ENCODE data around the gene GNL3. TPM values are rescaled to one million over a fixed set of nuclear protein-coding genes. Genes with fewer than 3 reads are reported as not detected.
A peak's percentile ranks its signal among the peaks of the same experiment; 100 is the strongest.

GNL3 gene, protein sequence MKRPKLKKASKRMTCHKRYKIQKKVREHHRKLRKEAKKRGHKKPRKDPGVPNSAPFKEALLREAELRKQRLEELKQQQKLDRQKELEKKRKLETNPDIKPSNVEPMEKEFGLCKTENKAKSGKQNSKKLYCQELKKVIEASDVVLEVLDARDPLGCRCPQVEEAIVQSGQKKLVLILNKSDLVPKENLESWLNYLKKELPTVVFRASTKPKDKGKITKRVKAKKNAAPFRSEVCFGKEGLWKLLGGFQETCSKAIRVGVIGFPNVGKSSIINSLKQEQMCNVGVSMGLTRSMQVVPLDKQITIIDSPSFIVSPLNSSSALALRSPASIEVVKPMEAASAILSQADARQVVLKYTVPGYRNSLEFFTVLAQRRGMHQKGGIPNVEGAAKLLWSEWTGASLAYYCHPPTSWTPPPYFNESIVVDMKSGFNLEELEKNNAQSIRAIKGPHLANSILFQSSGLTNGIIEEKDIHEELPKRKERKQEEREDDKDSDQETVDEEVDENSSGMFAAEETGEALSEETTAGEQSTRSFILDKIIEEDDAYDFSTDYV
- total RNA-seq, result 100 to 1,000 TPM in 2 of 5 donors, 10 to 100 TPM in 3; 77.1 to 110 (median 86.6) TPM
- total RNA-seq (2013), result 88.0 TPM
- 85.2 to 501 (median 134) reads per million in 29 experiments for total RNA-seq

DNA sequence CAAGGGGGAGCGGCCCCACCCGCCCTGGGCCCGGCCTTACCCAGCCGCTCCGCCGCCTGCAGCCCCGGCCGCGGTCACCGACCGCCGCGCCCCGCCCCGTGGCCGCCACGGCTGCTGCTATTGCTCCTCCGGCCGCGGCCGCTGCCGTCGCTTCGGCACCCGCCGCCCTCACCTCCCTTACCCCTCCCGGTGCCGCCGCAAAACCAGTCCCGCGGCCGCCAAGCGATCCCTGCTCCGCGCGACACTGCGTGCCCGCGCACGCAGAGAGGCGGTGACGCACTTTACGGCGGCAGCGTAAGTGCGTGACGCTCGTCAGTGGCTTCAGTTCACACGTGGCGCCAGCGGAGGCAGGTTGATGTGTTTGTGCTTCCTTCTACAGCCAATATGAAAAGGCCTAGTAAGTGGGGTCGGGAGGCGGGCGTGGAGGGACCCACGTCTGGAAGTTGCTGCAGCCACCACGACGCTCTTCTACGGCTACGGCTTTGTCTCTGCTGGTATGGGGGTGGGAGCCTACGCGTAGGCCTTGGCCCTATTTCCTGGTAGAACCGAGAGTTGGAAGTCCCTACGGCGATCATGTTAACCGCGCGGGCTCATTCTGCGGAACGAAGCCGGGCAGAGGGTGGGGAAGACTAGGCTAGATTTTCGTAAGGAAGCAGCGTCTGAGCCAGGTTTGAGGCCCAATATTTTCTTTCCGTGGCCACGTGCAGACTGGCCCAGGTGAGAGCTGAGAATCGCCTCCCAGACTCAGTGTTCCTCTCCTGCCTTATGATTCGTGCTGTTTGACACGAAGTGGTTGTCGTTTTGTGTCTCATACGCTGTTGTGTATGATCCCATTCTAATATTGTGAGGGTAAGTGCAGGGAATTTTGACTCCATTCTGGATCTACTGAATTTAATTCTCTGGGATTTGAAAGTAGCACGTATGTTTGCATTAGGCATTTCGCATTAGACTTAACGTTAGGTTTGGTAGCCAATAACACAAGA, at the start of gene GNL3, which contains the start of gene PBRM1:
TSS of gene GNL3 (plus strand) at position 324 of the 983 bp plus-strand sequence. CDS start at position 385, 61 bp downstream.
TSS of gene PBRM1 (minus strand) at position 205 of the 983 bp plus-strand sequence.
- ChIA-PET POLR2A (interaction anchor here (0.5 to 1.4 kb wide), 2 partner anchors 20 to 23 kb away, joined by 4 to 6 read pairs; partner anchors contain the start of gene SPCS1 (in 1 of the 2)), CTCF (no interaction called here)
- Mint-ChIP-seq H3K27me3 (no peaks in the 10 kb centered on the region), H3K4me3 (peak within 1 kb of the TSS; percentile 96 to 99 (median 99)), H3K4me1 (peaks cover 39 to 67% (median 65%) of the 10 kb centered on the region in 3 donors), H3K36me3 (peaks cover 39% of the 10 kb centered on the region), H3K9me3 (no peaks in the 10 kb centered on the region), H3K27ac (peak within 1 kb of the TSS; percentile 97 to 98)
- H3K4me1 ChIP-seq (ENCODE audit: control insufficient read depth in 1 of 2, extremely low read depth in 1 of 2, insufficient read depth in 2 of 2, low read length in 2 of 2), result peaks cover 17 to 20% of the 10 kb centered on the region in 2 experiments
- whole genome bisulfite sequencing (ENCODE audit: insufficient coverage), result under 1% methylated on average over 71 of the region's 82 CpGs
- H3K4me3 ChIP-seq (ENCODE audit: control insufficient read depth in 1 of 2, extremely low read depth in 1 of 2, low read length in 1 of 2), result peak within 1 kb of the TSS; percentile 79 to 84
- no peaks in the 10 kb centered on the region for H3K27me3 ChIP-seq (replicated peaks in 1 of 2; ENCODE audit: control insufficient read depth in 2 of 2, extremely low read depth in 1 of 2, insufficient read depth in 2 of 2, low read length in 1 of 2)
- no peaks in the 10 kb centered on the region for H3K9me3 ChIP-seq
- H3K36me3 ChIP-seq (ENCODE audit: control insufficient read depth in 2 of 2, extremely low read depth in 1 of 2, insufficient read depth in 1 of 2, low read length in 1 of 2), result peaks cover 0 to 44% of the 10 kb centered on the region in 2 donors
- ATAC-seq (replicated peaks in 1 of 4) (peak; percentile 86 to 91 (median 88)), DNase-seq (peak; percentile 86 to 97 (median 91))
- H3K27ac ChIP-seq (ENCODE audit: low read length), result peak within 1 kb of the TSS; percentile 91

DNA sequence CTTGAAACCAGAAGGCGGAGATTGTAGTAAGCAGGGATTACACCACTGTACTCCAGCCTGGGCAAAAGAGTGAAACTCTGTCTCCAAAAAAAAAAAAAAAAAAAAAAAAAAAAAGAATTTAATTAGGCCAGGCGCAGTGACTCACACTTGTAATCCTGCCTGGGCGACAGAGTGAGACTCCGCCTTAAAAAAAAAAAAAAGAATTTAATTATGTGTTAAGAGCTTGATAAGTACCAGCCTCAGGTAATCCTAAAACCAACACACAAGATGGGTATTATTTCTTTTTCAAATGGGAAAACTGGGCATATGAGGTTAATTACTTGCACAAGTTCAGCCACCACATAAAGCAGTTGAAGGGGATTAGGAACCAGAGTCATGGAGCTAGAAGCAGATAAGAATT, 49.2 kb upstream of the GNL3 start:
- no peaks in the 10 kb centered on the region for H3K4me1 Mint-ChIP-seq
- H3K27ac ChIP-seq (ENCODE audit: low read length), result no peak overlapping the region
- no peaks in the 10 kb centered on the region for H3K9me3 Mint-ChIP-seq
- H3K27ac Mint-ChIP-seq, result no peak overlapping the region
- H3K9me3 ChIP-seq, result no peaks in the 10 kb centered on the region
- no peaks in the 10 kb centered on the region for H3K27me3 Mint-ChIP-seq
- H3K4me1 ChIP-seq (ENCODE audit: control insufficient read depth in 1 of 2, extremely low read depth in 1 of 2, insufficient read depth in 2 of 2, low read length in 2 of 2), result no peaks in the 10 kb centered on the region
- ATAC-seq (replicated peaks in 1 of 4) (no peak), DNase-seq (no peak)
- H3K4me3 ChIP-seq (ENCODE audit: control insufficient read depth in 1 of 2, extremely low read depth in 1 of 2, low read length in 1 of 2), result no peak overlapping the region
- no CpG with 5 or more reads among the region's 4 CpGs for WGBS (ENCODE audit: insufficient coverage)
- H3K36me3 Mint-ChIP-seq, result peaks cover 30% of the 10 kb centered on the region
- H3K27me3 ChIP-seq (replicated peaks in 1 of 2; ENCODE audit: control insufficient read depth in 2 of 2, extremely low read depth in 1 of 2, insufficient read depth in 2 of 2, low read length in 1 of 2), result no peaks in the 10 kb centered on the region
- H3K36me3 ChIP-seq (ENCODE audit: control insufficient read depth in 2 of 2, extremely low read depth in 1 of 2, insufficient read depth in 1 of 2, low read length in 1 of 2), result peaks cover 6 to 66% of the 10 kb centered on the region in 2 donors
- no peak overlapping the region for H3K4me3 Mint-ChIP-seq
- ChIA-PET POLR2A (interaction anchor here in 1 of 2 donors (0.6 kb wide), 1 partner anchor 24 kb away, joined by 3 read pairs; no protein-coding TSS in a partner anchor), CTCF (interaction anchor here (0.6 kb wide), 2 partner anchors 10 to 883 kb away, joined by 3 to 4 read pairs; no protein-coding TSS in a partner anchor)

DNA sequence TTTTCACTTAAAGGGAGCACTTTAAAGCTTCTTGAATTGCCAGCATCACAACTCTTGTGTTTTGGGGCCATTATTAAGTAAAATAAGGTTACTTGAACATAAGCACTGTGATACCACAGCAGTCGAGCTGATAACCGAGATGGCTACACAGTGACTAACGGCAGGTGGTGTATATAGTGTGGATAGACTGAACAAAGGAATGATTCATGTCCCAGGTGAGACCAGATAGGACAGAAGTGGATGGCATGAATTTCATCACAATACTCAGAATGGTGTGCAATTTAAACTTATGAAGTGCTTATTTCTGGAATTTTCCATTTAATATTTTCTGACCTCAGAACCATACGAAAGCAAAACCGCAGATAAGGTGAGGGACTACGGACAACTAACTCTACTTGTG, 40.3 kb upstream of the GNL3 start:
- Mint-ChIP-seq H3K4me3 (no peak overlapping the region), H3K36me3 (peaks cover 58% of the 10 kb centered on the region), H3K4me1 (peaks cover 0 to 6% (median 0%) of the 10 kb centered on the region in 3 donors), H3K27me3 (no peaks in the 10 kb centered on the region), H3K9me3 (no peaks in the 10 kb centered on the region), H3K27ac (no peak overlapping the region)
- POLR2A ChIA-PET, result no interaction called here
- Histone ChIP-seq H3K27me3 (replicated peaks in 1 of 2; ENCODE audit: control insufficient read depth in 2 of 2, extremely low read depth in 1 of 2, insufficient read depth in 2 of 2, low read length in 1 of 2) (no peaks in the 10 kb centered on the region), H3K9me3 (no peaks in the 10 kb centered on the region), H3K4me3 (ENCODE audit: control insufficient read depth in 1 of 2, extremely low read depth in 1 of 2, low read length in 1 of 2) (no peak overlapping the region), H3K27ac (ENCODE audit: low read length) (no peak overlapping the region), H3K4me1 (ENCODE audit: control insufficient read depth in 1 of 2, extremely low read depth in 1 of 2, insufficient read depth in 2 of 2, low read length in 2 of 2) (no peaks in the 10 kb centered on the region), H3K36me3 (ENCODE audit: control insufficient read depth in 2 of 2, extremely low read depth in 1 of 2, insufficient read depth in 1 of 2, low read length in 1 of 2) (peaks cover 8 to 67% of the 10 kb centered on the region in 2 donors)
- CTCF ChIA-PET, result no interaction called here
- ATAC-seq (replicated peaks in 1 of 4) (no peak), DNase-seq (no peak)
- WGBS (ENCODE audit: insufficient coverage), result 100% methylated on average over 3 of the region's 6 CpGs

DNA sequence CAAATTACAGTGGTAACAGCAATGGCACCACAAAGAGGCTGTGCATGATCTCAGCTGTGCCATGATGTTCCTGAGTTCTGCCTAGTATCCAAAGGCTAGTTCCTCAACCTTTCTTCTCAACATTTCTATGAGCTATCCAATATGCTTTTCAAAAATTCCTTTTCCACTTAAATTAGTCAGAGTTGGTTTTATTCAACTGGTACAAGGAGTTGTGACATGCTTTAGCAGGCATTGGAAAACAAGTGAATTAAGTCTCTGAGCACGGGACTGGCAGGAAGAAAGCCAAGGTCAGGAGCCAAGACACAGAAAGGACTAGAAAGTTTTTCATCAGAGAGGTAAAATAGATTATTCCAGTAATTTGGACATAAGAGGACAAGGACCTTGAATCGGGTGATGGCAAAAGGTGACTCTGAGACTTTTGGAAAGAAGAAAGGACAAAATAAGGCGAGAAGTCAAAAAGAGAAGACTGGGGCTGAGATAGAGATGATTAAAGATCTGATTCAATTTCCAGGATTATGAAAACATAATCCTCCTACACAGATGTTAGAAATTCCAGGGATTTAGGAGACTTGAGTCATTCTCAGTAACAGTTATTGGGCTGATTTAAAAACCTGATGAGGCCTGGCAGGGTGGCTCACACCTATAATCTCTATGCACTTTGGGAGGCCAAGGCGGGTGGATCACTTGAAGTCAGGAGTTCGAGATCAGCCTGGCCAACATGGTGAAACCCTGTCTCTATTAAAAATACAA, 36.2 kb upstream of the GNL3 start:
- WGBS (ENCODE audit: insufficient coverage), result 94% methylated on average over 1 of the region's 5 CpGs
- no peaks in the 10 kb centered on the region for H3K4me1 ChIP-seq (ENCODE audit: control insufficient read depth in 1 of 2, extremely low read depth in 1 of 2, insufficient read depth in 2 of 2, low read length in 2 of 2)
- no peaks in the 10 kb centered on the region for H3K27me3 Mint-ChIP-seq
- CTCF ChIA-PET, result no interaction called here
- H3K36me3 Mint-ChIP-seq, result peaks cover 60% of the 10 kb centered on the region
- peaks cover 5 to 59% of the 10 kb centered on the region in 2 donors for H3K36me3 ChIP-seq (ENCODE audit: control insufficient read depth in 2 of 2, extremely low read depth in 1 of 2, insufficient read depth in 1 of 2, low read length in 1 of 2)
- DNase-seq, result no peak
- no peak for ATAC-seq (replicated peaks in 1 of 4)
- POLR2A ChIA-PET, result interaction anchor here in 1 of 2 donors (0.6 kb wide), 1 partner anchor 46 kb away, joined by 3 read pairs; no protein-coding TSS in a partner anchor
- no peaks in the 10 kb centered on the region for H3K27me3 ChIP-seq (replicated peaks in 1 of 2; ENCODE audit: control insufficient read depth in 2 of 2, extremely low read depth in 1 of 2, insufficient read depth in 2 of 2, low read length in 1 of 2)
- H3K4me3 Mint-ChIP-seq, result no peak overlapping the region
- H3K4me1 Mint-ChIP-seq, result peaks cover 0 to 6% (median 0%) of the 10 kb centered on the region in 3 donors
- H3K27ac Mint-ChIP-seq, result no peak overlapping the region
- no peaks in the 10 kb centered on the region for H3K9me3 Mint-ChIP-seq
- no peaks in the 10 kb centered on the region for H3K9me3 ChIP-seq
- no peak overlapping the region for H3K27ac ChIP-seq (ENCODE audit: low read length)
- no peak overlapping the region for H3K4me3 ChIP-seq (ENCODE audit: control insufficient read depth in 1 of 2, extremely low read depth in 1 of 2, low read length in 1 of 2)

DNA sequence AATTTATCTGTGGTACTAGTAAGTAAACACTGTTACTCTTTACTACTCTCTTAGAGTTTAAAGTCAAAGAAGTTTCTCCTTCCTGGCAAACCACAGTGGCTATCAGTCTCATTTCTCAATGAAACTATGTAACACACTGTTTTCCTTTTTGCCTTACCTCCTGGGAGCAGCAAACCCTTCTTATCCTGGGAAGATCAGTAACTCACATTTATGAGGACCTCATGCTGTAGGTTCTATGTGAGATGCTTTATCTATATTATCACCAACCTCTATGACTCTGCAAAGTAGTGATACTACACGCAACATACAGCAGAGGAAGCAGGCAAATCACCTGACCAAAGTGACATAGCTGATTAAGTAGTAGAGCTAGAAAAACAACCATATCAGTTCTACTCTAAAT, 35.4 kb upstream of the GNL3 start:
- ChIA-PET POLR2A (interaction anchor here in 1 of 2 donors (0.6 kb wide), 1 partner anchor 340 kb away, joined by 10 read pairs; no protein-coding TSS in a partner anchor), CTCF (interaction anchor here in 1 of 2 donors (0.5 kb wide), 1 partner anchor 12 kb away, joined by 5 read pairs; no protein-coding TSS in a partner anchor)
- Histone ChIP-seq H3K4me1 (ENCODE audit: control insufficient read depth in 1 of 2, extremely low read depth in 1 of 2, insufficient read depth in 2 of 2, low read length in 2 of 2) (no peaks in the 10 kb centered on the region), H3K36me3 (ENCODE audit: control insufficient read depth in 2 of 2, extremely low read depth in 1 of 2, insufficient read depth in 1 of 2, low read length in 1 of 2) (peaks cover 5 to 59% of the 10 kb centered on the region in 2 donors), H3K4me3 (ENCODE audit: control insufficient read depth in 1 of 2, extremely low read depth in 1 of 2, low read length in 1 of 2) (no peak overlapping the region), H3K27me3 (replicated peaks in 1 of 2; ENCODE audit: control insufficient read depth in 2 of 2, extremely low read depth in 1 of 2, insufficient read depth in 2 of 2, low read length in 1 of 2) (no peaks in the 10 kb centered on the region), H3K27ac (ENCODE audit: low read length) (no peak overlapping the region), H3K9me3 (no peaks in the 10 kb centered on the region)
- Mint-ChIP-seq H3K36me3 (peaks cover 56% of the 10 kb centered on the region), H3K4me3 (no peak overlapping the region), H3K9me3 (no peaks in the 10 kb centered on the region), H3K27ac (no peak overlapping the region), H3K4me1 (peaks cover 0 to 6% (median 0%) of the 10 kb centered on the region in 3 donors), H3K27me3 (no peaks in the 10 kb centered on the region)
- WGBS (ENCODE audit: insufficient coverage), result no CpG with 5 or more reads among the region's 1 CpG
- ATAC-seq (replicated peaks in 1 of 4), result no peak
- DNase-seq, result no peak
